HG03457 (cell line): ENCODE results near the gene KBTBD7.
"Not testable (repeated sequence)": the region's sequence is repeated elsewhere in the genome, so short reads cannot be mapped to it uniquely, and the experiment has no call there.

Experiments used
- ATAC-seq: cut with Tn5 transposase; IDR thresholded peaks from one replicate; pipeline ENCODE4 v1.9.1; 2021; ENCODE audit warnings: moderate number of reproducible peaks; ENCODE audit not compliant: unreplicated experiment

The KBTBD7 gene

GRCh38 chr13:41196620-41197019 lies 2.3 kb upstream of the KBTBD7 start:
- no peak for ATAC-seq

DNA sequence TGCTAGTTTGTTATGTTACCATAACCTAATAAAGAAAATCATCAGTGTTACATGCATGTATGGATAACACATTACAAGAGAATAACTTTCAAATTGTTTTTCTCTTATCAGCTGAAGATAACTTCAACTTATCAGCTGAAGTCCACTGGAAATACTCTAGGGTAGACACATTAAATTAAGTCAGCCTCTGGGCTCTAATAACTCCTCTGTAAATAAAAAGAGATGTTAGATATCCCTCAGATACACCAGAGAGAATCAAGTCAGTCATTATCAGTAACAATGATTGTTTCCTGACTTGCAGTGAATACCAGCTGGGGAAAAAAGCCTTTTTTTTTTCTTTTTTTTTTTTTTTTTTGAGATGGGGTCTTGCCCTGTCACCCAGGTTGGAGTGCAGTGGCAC lies 1.6 kb upstream of the KBTBD7 start:
- ATAC-seq: no peak

DNA sequence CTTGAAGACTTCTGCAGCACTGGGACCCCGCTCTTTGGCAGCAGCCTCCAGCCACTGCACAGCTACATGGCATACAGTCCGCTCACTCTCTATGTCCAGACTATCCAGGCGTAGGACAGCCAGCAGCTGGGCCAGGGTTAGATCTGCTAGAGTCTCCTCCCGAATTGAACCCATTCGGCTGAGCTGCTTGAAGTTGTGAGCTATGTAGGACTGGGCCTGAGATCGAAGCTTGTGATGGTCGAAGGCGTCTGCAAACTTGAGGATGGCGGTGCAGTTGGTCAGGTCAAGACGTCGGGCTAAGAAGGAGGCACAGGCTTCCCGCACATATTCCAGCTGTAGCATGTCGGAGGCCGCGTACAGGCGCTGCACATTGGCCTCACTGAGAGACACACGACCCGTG lies 900 bp downstream of the KBTBD7 start:
- ATAC-seq: no peak

DNA sequence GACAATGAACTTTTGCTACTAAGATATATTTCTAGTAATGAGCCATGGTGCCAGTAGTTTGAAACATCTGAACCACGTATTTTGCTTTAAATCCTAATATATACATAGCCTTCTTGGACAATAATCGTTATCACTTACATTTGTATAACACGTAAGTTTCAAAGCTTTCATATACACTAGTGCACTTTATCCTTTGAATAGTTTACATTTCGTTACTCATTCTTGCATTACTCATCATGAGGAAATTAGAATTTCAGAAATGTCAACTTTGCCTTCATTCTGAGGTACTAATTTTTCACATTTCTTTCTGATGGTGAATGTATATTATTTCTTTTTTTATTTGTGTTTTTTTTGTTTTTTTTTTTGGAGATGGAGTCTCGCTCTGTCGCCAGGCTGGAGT lies 5.8 kb downstream of the KBTBD7 start:
- ATAC-seq: no peak

DNA sequence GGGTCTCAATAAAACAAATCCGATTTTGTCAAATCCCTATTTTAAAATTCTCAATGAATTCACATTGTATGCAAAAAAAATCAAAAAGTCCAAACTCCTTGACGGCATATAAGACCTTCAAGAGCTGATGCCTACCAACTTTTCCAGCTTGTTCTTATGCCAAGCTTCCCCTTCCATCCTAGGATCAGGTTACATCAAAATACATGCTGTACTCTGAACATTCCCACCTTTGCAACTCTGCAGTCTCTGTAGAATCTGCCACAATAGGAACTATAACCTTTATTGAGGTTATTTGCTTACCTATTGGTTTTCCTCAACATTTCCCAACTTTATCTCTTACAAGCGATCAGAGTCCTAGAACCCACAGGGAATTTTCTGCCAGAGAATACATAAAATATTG lies 7.9 kb downstream of the KBTBD7 start:
- ATAC-seq: no peak

- ATAC-seq: no peak
These were observed 12.1 kb downstream of the KBTBD7 start for GRCh38 chr13:41182231-41182630.

DNA sequence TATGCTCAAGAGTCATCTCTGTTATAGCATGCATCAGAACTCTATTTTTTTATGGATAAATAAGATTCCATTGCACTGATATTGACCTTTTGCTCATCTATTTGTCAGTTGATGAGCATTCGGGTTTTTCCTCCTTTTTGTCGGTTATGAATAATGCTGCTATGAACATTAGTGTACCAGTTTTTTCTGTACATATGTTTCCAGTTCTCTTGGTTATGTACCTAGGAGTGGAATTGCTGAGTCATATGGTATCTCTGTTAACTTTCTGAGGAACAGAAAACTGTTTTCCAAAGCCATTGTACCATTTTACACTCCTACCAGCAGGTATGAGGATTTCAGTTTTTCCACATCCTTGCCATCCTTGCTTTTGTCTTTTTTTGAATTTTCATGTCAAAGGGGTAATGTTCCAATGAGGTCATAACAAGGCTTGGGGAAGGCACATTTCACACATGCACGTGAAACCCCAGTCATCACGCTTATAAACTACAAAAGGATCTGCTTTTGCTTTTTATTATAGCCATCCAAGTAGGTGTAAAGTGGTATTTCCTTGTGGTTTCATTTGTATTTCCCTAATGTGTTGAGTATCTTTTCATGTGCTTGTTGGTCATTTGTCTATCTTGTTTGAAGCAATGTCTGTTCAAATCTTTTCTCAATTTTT lies 14.6 kb downstream of the KBTBD7 start:
- no peak for ATAC-seq

- no peak for ATAC-seq
These were observed 16.3 kb downstream of the KBTBD7 start for GRCh38 chr13:41178040-41178439.

- ATAC-seq: no peak
These were observed 16.8 kb downstream of the KBTBD7 start for GRCh38 chr13:41177616-41178015.

DNA sequence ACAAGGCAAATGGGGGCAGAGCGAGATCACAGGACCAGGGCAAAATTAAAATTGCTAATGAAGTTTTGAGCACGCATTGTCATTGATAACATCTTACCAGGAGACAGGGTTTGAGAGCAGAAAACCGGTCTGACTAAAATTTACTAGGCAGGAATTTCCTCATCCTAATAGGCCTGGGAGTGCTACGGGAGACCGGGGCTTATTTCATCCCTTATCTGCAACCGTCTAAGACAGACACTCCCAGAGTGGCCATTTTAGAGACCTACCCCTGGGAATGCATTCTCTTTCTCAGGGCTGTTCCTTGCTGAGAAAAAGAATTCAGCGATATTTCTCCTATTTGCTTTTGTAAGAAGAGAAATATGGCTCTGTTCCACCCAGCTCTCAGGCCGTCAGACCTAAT lies 18.8 kb downstream of the KBTBD7 start:
- ATAC-seq: not testable (repeated sequence)

GRCh38 chr13:41162151-41162550 lies 32.2 kb downstream of the KBTBD7 start:
- ATAC-seq: no peak

- ATAC-seq: no peak
These were observed 35.2 kb downstream of the KBTBD7 start for GRCh38 chr13:41159174-41159573.

GRCh38 chr13:41157048-41157717 lies 37.2 kb downstream of the KBTBD7 start:
- ATAC-seq: no peak

DNA sequence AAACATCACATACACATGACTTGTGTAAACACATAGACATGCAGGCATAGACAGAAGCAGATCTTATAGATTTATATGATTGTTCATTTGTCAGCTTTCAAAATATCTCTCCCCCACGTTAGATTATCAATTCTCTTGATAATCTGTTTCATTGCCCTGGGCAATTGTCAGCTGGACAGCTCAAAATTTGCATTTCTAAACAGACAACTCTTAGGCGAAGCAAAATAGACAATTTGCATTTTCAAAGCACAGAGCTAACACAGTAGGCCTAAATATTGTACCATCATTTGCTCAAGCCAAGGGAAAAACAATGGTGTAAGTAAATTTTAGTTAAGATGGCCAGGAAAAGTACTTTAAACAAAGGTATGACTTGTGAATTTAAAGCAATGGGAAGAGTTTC lies 37.7 kb downstream of the KBTBD7 start:
- ATAC-seq: no peak

- ATAC-seq: no peak
These were observed 40.3 kb downstream of the KBTBD7 start for GRCh38 chr13:41154042-41154441.

GRCh38 chr13:41152005-41152404 lies 42.4 kb downstream of the KBTBD7 start:
- no peak for ATAC-seq

- ATAC-seq: no peak
These were observed 44.3 kb downstream of the KBTBD7 start for GRCh38 chr13:41150058-41150457.

GRCh38 chr13:41148419-41149283 lies 45.7 kb downstream of the KBTBD7 start:
- ATAC-seq: no peak

GRCh38 chr13:41145136-41145908 lies 49.0 kb downstream of the KBTBD7 start:
- ATAC-seq: no peak

DNA sequence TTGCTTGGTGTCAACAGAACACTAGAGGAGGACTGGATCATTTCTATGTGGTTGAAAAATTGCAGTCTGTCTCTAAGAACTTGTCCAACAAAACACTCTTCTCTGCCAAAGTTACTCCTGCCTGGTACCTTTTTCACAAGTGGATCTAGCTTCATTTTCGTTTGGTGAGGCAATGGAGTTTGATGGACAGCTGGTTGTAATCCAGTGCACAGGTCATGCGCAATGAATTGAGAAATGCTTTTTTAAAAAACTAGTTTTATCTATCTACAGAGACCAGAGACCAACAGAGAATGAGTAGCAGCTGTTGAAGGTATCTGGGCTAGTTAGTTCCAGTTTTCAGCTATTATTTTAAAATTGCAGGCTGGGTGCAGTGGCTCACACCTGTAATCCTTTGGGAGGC lies 49.8 kb downstream of the KBTBD7 start:
- ATAC-seq: no peak
